ENCODE results near the gene GFRA4. TPM values are rescaled to one million over a fixed set of nuclear protein-coding genes. Genes with fewer than 3 reads are reported as not detected.

GFRA4 gene
- total and polyA plus RNA-seq, 2 donors (not counting 1 experiment from before 2014, with no cell fraction given), result not detected

- H3K27me3 ChIP-seq (replicated peaks in 1 of 4; ENCODE audit: control extremely low read depth in 1 of 4, control insufficient read depth in 3 of 4, insufficient read depth in 4 of 4, low read length in 3 of 4), result no peaks in the 10 kb centered on the region
- no peaks in the 10 kb centered on the region for H3K79me2 ChIP-seq (ENCODE audit: control insufficient read depth, insufficient read depth, low read length)
- 97% methylated on average over 5 of the region's 8 CpGs for WGBS (ENCODE audit: insufficient coverage)
- no peak overlapping the region for H3K27ac ChIP-seq (ENCODE audit: low read length in 2 of 2)
- no peak overlapping the region for H3K9ac ChIP-seq (ENCODE audit: low read length)
- Mint-ChIP-seq H3K4me3 (no peak overlapping the region), H3K27ac (no peak overlapping the region), H3K27me3 (no peaks in the 10 kb centered on the region), H3K4me1 (no peaks in the 10 kb centered on the region), H3K9me3 (ENCODE audit: insufficient read depth) (no peaks in the 10 kb centered on the region)
- H3K4me2 ChIP-seq (replicated peaks; ENCODE audit: low read depth, low read length, poor library complexity, severe bottlenecking), result no peak overlapping the region
- no peak overlapping the region for H3K4me3 ChIP-seq (ENCODE audit: control extremely low read depth in 1 of 5, extremely low read depth in 1 of 5, insufficient read depth in 1 of 5, low read depth in 2 of 5, low read length in 4 of 5)
- ChIA-PET CTCF (interaction anchor here (0.7 kb wide), 1 partner anchor 455 kb away, joined by 3 read pairs; no protein-coding TSS in a partner anchor), POLR2A (no interaction called here)
- H3K9me3 ChIP-seq (ENCODE audit: control extremely low read depth in 1 of 3, control insufficient read depth in 2 of 3, insufficient read depth in 1 of 3, low read length in 2 of 3), result no peaks in the 10 kb centered on the region
- TF ChIP-seq CTCF (IDR thresholded peaks at IDR 0.05), result no peak
- TF ChIP-seq EZH2 (IDR thresholded peaks at IDR 0.05; ENCODE audit: borderline replicate concordance, insufficient read depth, low read depth, low read length, poor library complexity, severe bottlenecking), result no peak
- ATAC-seq (ENCODE audit: low read depth) (no peak), DNase-seq (no peak)
- peaks cover 2 to 8% of the 10 kb centered on the region in 2 experiments for H3K36me3 ChIP-seq (replicated peaks in 1 of 2; ENCODE audit: control extremely low read depth in 1 of 2, control insufficient read depth in 1 of 2, extremely low read depth in 1 of 2, insufficient read depth in 2 of 2, low read length in 1 of 2)
- H4K20me1 ChIP-seq (ENCODE audit: control insufficient read depth, insufficient read depth, low read length, poor library complexity, severe bottlenecking), result no peaks in the 10 kb centered on the region
- no peak overlapping the region for H2AFZ ChIP-seq (ENCODE audit: insufficient read depth, low read depth, low read length, poor library complexity, severe bottlenecking)
- intact Hi-C loops (cut with micrococcal nuclease), result no loop called here
- no peaks in the 10 kb centered on the region for H3K4me1 ChIP-seq (ENCODE audit: control insufficient read depth in 2 of 2, insufficient read depth in 2 of 2, low read length in 2 of 2)
Measured at GRCh38 chr20:3630429-3630828, 32.8 kb downstream of the GFRA4 start.

- H3K9me3 Mint-ChIP-seq (ENCODE audit: insufficient read depth), result no peaks in the 10 kb centered on the region
- no peak overlapping the region for H3K4me2 ChIP-seq (replicated peaks; ENCODE audit: low read depth, low read length, poor library complexity, severe bottlenecking)
- no peak overlapping the region for H3K4me3 ChIP-seq (ENCODE audit: control extremely low read depth in 1 of 5, extremely low read depth in 1 of 5, insufficient read depth in 1 of 5, low read depth in 2 of 5, low read length in 4 of 5)
- H3K9ac ChIP-seq (ENCODE audit: low read length), result no peak overlapping the region
- 83% methylated on average over 1 of the region's 2 CpGs for WGBS (ENCODE audit: insufficient coverage)
- intact Hi-C loops (cut with micrococcal nuclease), result no loop called here
- no peaks in the 10 kb centered on the region for H3K4me1 ChIP-seq (ENCODE audit: control insufficient read depth in 2 of 2, insufficient read depth in 2 of 2, low read length in 2 of 2)
- ChIA-PET CTCF (no interaction called here), POLR2A (no interaction called here)
- peaks cover 2 to 8% of the 10 kb centered on the region in 2 experiments for H3K36me3 ChIP-seq (replicated peaks in 1 of 2; ENCODE audit: control extremely low read depth in 1 of 2, control insufficient read depth in 1 of 2, extremely low read depth in 1 of 2, insufficient read depth in 2 of 2, low read length in 1 of 2)
- TF ChIP-seq CTCF (IDR thresholded peaks at IDR 0.05) (no peak), EZH2 (IDR thresholded peaks at IDR 0.05; ENCODE audit: borderline replicate concordance, insufficient read depth, low read depth, low read length, poor library complexity, severe bottlenecking) (no peak)
- no peaks in the 10 kb centered on the region for H4K20me1 ChIP-seq (ENCODE audit: control insufficient read depth, insufficient read depth, low read length, poor library complexity, severe bottlenecking)
- H3K27me3 ChIP-seq (replicated peaks in 1 of 4; ENCODE audit: control extremely low read depth in 1 of 4, control insufficient read depth in 3 of 4, insufficient read depth in 4 of 4, low read length in 3 of 4), result no peaks in the 10 kb centered on the region
- no peaks in the 10 kb centered on the region for H3K79me2 ChIP-seq (ENCODE audit: control insufficient read depth, insufficient read depth, low read length)
- H3K27me3 Mint-ChIP-seq, result no peaks in the 10 kb centered on the region
- H3K4me1 Mint-ChIP-seq, result no peaks in the 10 kb centered on the region
- no peaks in the 10 kb centered on the region for H3K9me3 ChIP-seq (ENCODE audit: control extremely low read depth in 1 of 3, control insufficient read depth in 2 of 3, insufficient read depth in 1 of 3, low read length in 2 of 3)
- DNase-seq (no peak), ATAC-seq (ENCODE audit: low read depth) (no peak)
- no peak overlapping the region for H3K4me3 Mint-ChIP-seq
- H3K27ac ChIP-seq (ENCODE audit: low read length in 2 of 2), result no peak overlapping the region
- no peak overlapping the region for H3K27ac Mint-ChIP-seq
- no peak overlapping the region for H2AFZ ChIP-seq (ENCODE audit: insufficient read depth, low read depth, low read length, poor library complexity, severe bottlenecking)
Measured at GRCh38 chr20:3629893-3630292, 33.3 kb downstream of the GFRA4 start.

Data from B cell (primary cell).